BJ (cell line): ENCODE data around the gene SLC9A3. TPM values are rescaled to one million over a fixed set of nuclear protein-coding genes. Genes with fewer than 3 reads are reported as not detected.

Source experiments
- CTCF ChIA-PET: fragments of 350-600 bp; formaldehyde crosslinking; extraction: SDS; loops from one replicate; lab custom pipeline; 2021; ENCODE audit warnings: antibody characterized with exemption, inconsistent platforms; lab: Yijun Ruan, JAX
- POLR2A ChIA-PET: fragments of 300-600 bp; sonication (Branson Sonifier 250); formaldehyde crosslinking; extraction: SDS; loops from one replicate; lab custom pipeline; 2021; ENCODE audit warnings: antibody characterized with exemption; lab: Charles Lee
- DNase-seq: peaks from one replicate; pipeline ENCODE4 v3.0.0-alpha.2; 2011; ENCODE audit warnings: low read depth
- H3K27me3 ChIP-seq: 2 replicates; pipeline ENCODE4 v1.6.0; 2011; ENCODE audit warnings: low read length; ENCODE audit not compliant: control insufficient read depth, insufficient read depth
- H3K36me3 ChIP-seq: 2 replicates; pipeline ENCODE4 v1.5.1; 2011; ENCODE audit warnings: low read length; ENCODE audit not compliant: control insufficient read depth, insufficient read depth
- H3K4me3 ChIP-seq: 2 replicates; pipeline ENCODE4 v1.5.1; 2011; ENCODE audit warnings: low read depth, mild to moderate bottlenecking, control low read depth, low read length
- polyA plus RNA-seq: library from polyadenylated mRNA; depleted of rRNA; stranded (reverse); fragments of >200 nt; gene quantifications from 2 replicates; pipeline ENCODE4 v1.2.3, GENCODE V29; 2011
- TF ChIP-seq, protein P1 (sequence below): IDR thresholded peaks from 2 replicates; pipeline ENCODE4 v1.5.1; 2011; ENCODE audit warnings: low read depth, mild to moderate bottlenecking, control low read depth, inconsistent platforms, low read length, moderate library complexity; ENCODE audit not compliant: insufficient read depth

SLC9A3 gene
- polyA plus RNA-seq, 1 experiment = 1.2 TPM

DNA sequence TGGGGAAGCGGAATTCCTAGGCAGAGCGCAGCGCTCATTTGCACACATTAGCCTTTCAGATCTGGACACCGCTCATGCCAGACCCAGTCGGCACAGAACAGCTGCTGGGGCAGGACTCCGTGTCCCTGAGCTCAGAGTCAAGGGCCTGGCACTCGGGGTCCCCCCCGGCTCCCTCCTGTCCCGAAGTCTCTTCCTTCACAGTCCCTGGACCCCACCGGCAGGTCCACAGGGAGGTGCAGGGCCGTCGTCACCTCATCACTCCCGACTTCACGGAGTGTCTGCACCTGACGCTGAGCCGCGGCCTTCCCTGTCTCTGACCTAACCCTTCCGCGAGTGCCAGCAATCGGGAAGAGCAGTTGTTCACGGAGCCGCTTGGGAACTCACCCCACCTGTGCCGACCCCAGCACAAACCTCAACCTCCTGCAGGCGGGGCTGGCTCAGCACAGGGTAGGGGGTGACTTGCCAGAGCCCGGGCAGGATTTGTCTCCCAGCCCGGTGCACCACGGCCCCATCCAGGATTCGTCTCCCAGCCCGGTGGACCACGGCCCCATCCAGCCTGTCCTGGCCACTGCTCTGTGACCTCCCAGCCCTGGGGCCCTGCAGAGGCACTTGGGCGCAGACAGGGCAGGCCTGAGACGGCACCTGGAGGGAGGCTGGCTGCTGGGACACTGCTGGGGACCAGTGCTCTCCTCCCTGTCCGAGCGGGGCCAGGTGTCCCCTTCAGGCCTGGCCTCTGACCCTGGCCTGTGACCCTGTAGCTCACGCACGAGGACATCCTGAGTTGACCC lies 9.9 kb upstream of the SLC9A3 start:
- TF ChIP-seq, protein P1, sequence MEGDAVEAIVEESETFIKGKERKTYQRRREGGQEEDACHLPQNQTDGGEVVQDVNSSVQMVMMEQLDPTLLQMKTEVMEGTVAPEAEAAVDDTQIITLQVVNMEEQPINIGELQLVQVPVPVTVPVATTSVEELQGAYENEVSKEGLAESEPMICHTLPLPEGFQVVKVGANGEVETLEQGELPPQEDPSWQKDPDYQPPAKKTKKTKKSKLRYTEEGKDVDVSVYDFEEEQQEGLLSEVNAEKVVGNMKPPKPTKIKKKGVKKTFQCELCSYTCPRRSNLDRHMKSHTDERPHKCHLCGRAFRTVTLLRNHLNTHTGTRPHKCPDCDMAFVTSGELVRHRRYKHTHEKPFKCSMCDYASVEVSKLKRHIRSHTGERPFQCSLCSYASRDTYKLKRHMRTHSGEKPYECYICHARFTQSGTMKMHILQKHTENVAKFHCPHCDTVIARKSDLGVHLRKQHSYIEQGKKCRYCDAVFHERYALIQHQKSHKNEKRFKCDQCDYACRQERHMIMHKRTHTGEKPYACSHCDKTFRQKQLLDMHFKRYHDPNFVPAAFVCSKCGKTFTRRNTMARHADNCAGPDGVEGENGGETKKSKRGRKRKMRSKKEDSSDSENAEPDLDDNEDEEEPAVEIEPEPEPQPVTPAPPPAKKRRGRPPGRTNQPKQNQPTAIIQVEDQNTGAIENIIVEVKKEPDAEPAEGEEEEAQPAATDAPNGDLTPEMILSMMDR = no peak
- Histone ChIP-seq H3K4me3 (no peak overlapping the region), H3K27me3 (peaks cover 19% of the 10 kb centered on the region), H3K36me3 (no peaks in the 10 kb centered on the region)
- ChIA-PET CTCF (no interaction called here), POLR2A (no interaction called here)
- no peak for DNase-seq

DNA sequence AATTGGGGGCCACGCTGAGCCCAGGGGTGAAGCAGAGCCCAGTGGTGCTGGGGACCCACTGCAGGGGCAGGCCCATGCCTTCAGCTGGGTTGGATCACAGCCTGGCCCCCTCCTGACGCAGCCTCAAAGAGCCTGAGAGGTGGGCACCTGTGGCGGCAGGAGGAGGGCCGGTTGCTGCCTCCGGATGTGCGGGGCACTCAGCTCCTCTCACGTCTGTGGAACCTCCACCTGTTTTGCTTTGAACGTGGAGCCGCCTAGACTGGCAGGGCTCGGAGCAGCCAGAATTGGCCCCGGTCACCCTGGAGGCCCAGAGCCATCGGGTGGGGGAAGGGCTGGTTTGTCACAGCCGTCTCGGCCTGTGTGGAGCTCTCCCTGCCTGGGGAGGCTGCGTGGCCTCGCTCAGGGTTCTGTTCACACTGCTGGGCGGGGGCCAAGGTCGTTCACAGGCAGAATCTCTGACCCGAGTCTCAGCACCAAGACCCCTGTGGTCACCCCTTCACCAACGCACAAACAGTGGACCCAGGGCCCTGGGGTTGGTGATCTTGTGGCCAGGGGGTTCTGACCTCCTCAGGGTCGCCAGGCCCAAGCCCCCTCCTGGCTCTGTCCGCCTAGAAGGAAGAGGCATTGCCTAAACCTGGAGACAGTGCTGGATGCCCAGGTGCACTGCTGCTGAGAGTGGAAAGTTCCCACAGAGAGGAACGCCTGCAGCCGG lies 9.2 kb upstream of the SLC9A3 start:
- ChIA-PET POLR2A (no interaction called here), CTCF (no interaction called here)
- no peak for DNase-seq
- TF ChIP-seq, protein P1 = no peak
- no peak overlapping the region for H3K4me3 ChIP-seq
- peaks cover 17% of the 10 kb centered on the region for H3K27me3 ChIP-seq
- no peaks in the 10 kb centered on the region for H3K36me3 ChIP-seq

DNA sequence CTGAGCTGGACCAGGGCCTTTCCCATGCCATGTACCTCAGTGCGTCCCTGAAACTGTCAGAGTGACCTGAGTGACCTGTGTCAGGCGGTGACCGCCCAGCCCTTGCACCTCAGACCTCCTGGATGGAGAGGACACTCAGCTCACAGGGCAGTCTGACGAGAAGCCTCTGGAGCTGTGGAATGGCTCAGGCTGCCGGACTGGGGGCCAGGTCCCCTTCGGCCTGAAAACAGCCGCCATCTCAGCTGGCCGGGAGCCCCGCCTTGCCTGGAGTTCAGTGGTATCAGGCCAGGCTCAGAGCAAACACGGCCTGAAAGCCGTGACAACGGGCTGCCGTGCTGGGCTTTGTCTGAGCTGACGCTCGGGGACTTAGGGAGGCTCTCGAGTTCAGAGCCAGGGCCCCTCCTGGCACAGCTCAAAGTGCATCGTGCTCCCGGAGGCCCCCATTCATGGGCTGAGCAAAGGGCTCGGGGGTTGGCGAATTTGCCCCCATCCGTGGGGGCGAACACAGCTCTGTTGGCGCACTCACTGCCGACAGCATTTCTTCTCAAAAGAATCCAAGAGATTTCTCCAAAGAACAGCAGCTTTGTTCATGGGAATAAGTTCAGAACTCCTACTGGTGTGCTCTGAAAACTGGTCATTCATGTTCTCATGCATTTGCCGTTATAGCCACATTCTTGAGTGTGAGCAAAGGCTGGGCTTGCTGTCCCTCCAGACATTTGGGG lies 8.4 kb upstream of the SLC9A3 start:
- TF ChIP-seq, protein P1 = no peak
- ChIA-PET CTCF (interaction anchor here (0.6 kb wide), 1 partner anchor 87 kb away, joined by 3 read pairs; no protein-coding TSS in a partner anchor), POLR2A (no interaction called here)
- Histone ChIP-seq H3K36me3 (no peaks in the 10 kb centered on the region), H3K4me3 (no peak overlapping the region), H3K27me3 (peaks cover 19% of the 10 kb centered on the region)
- no peak for DNase-seq

DNA sequence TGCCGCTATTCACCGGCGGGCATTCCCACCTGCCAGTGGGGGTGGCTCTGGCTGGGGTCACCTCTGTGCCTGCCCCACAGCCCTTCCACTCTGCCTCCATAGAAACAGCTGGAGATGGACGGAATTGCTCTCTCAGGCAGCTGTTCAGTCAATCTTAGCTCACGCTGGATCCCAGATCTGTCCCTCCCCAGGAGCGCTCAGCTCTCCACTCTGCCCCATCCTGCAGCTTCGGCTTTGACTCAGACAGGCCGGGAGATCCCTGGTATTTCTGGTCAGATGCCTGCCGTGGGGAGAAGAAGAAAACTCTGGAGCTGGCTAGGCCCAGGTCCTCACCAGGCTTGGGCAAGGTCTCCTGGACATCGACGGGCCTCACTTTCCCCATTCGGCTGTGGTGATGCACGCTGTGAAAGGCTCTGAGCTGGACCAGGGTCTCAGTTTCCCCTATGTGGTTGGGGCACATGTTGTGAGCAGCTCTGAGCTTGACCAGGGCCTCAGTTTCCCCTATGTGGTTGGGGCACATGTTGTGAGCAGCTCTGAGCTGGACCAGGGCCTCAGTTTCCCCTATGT lies 7.6 kb upstream of the SLC9A3 start:
- no peak for DNase-seq
- H3K4me3 ChIP-seq = no peak overlapping the region
- CTCF ChIA-PET = no interaction called here
- H3K27me3 ChIP-seq = peaks cover 24% of the 10 kb centered on the region
- no peaks in the 10 kb centered on the region for H3K36me3 ChIP-seq
- TF ChIP-seq, protein P1 = no peak
- POLR2A ChIA-PET = no interaction called here
